Lower lobe of right lung (tissue), 2 donors: ENCODE results near the gene PHKA2. TPM values are rescaled to one million over a fixed set of nuclear protein-coding genes. Genes with fewer than 3 reads are reported as not detected.
"Not testable (repeated sequence)": the region's sequence is repeated elsewhere in the genome, so short reads cannot be mapped to it uniquely, and the experiment has no call there.

Experiments
- ATAC-seq, 2 donors: fragments of 200-7000 bp; cut with Tn5 transposase; one replicate each; pipeline ENCODE4 v1.9.1; 2020 to 2022; ENCODE audit warnings: mild to moderate bottlenecking in 2 of 2, moderate library complexity in 2 of 2
- DNase-seq: peaks from one replicate; pipeline ENCODE4 v3.0.0-alpha.2; 2020
- H3K27ac ChIP-seq: fragments of 200-600 bp; one replicate; pipeline ENCODE4 v1.8.0; 2022
- H3K27me3 ChIP-seq: fragments of 200-600 bp; one replicate; pipeline ENCODE4 v1.8.0; 2022; ENCODE audit warnings: low read depth
- H3K36me3 ChIP-seq: fragments of 200-600 bp; one replicate; pipeline ENCODE4 v1.8.0; 2022; ENCODE audit warnings: mild to moderate bottlenecking
- H3K4me1 ChIP-seq: fragments of 200-600 bp; one replicate; pipeline ENCODE4 v1.8.0; 2022
- H3K4me3 ChIP-seq: fragments of 200-600 bp; one replicate; pipeline ENCODE4 v1.8.0; 2022; ENCODE audit warnings: mild to moderate bottlenecking
- H3K9me3 ChIP-seq: fragments of 200-600 bp; one replicate; pipeline ENCODE4 v1.8.0; 2022
- intact Hi-C: fragments of 100-400 bp; cut with DNase I; formaldehyde crosslinking; loops from one replicate; pipeline ENCODE4 v1.11.0; 2022
- total RNA-seq: library from RNA; stranded (reverse); fragmentation: NEBNext Ultra II Directional; extraction: Animal tissue kit (Norgen Biotek cat#: 25700); gene quantifications from one replicate; pipeline ENCODE4 v1.2.1, GENCODE V29; 2021
- TF ChIP-seq, protein P1 (sequence below): fragments of 200-600 bp; IDR thresholded peaks from one replicate; pipeline ENCODE4 v1.8.0; 2022; ENCODE audit warnings: antibody characterized with exemption, mild to moderate bottlenecking
- donor health status: DM: no; HTN: yes; CAD: no; lungs with severe emphysema.

PHKA2 gene
- total RNA-seq, 1 donor from 2014 or later = 27.5 TPM

DNA sequence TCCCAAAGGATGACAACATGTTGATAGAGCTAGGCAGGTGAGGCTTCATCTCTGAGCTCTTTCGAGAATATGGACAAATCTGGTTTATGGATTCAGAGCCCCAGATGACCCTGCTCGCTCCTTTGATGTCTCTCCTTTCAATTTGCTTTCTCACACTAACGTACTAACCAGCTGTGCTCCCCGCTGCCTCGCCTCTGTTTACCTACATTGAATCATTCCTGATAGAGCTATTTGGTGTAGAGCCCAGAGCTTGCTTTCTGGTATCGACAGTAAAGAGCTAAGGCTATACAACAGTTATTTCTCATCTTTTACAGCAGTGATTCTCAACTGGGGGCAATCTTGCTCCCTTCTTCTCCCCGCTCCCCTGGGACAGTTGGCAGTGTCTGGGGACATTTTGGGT, 8.9 kb upstream of the PHKA2 start:
- ATAC-seq (peak in 1 of 2 donors; percentile 21), DNase-seq (no peak)
- H3K36me3 ChIP-seq = peaks cover 5% of the 10 kb centered on the region
- H3K27me3 ChIP-seq = no peaks in the 10 kb centered on the region
- no peak overlapping the region for H3K4me3 ChIP-seq
- H3K9me3 ChIP-seq = no peaks in the 10 kb centered on the region
- TF ChIP-seq, protein P1, sequence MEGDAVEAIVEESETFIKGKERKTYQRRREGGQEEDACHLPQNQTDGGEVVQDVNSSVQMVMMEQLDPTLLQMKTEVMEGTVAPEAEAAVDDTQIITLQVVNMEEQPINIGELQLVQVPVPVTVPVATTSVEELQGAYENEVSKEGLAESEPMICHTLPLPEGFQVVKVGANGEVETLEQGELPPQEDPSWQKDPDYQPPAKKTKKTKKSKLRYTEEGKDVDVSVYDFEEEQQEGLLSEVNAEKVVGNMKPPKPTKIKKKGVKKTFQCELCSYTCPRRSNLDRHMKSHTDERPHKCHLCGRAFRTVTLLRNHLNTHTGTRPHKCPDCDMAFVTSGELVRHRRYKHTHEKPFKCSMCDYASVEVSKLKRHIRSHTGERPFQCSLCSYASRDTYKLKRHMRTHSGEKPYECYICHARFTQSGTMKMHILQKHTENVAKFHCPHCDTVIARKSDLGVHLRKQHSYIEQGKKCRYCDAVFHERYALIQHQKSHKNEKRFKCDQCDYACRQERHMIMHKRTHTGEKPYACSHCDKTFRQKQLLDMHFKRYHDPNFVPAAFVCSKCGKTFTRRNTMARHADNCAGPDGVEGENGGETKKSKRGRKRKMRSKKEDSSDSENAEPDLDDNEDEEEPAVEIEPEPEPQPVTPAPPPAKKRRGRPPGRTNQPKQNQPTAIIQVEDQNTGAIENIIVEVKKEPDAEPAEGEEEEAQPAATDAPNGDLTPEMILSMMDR = no peak
- intact Hi-C loops = no loop called here
- H3K4me1 ChIP-seq = no peaks in the 10 kb centered on the region
- no peak overlapping the region for H3K27ac ChIP-seq

- DNase-seq (no peak), ATAC-seq (no peak)
- H3K4me1 ChIP-seq = peaks cover 16% of the 10 kb centered on the region
- H3K27ac ChIP-seq = peak overlapping the region; percentile 89
- peaks cover 5% of the 10 kb centered on the region for H3K36me3 ChIP-seq
- intact Hi-C loops = no loop called here
- no peaks in the 10 kb centered on the region for H3K9me3 ChIP-seq
- H3K4me3 ChIP-seq = peak overlapping the region; percentile 73
- TF ChIP-seq, protein P1 = no peak
- H3K27me3 ChIP-seq = no peaks in the 10 kb centered on the region
Measured at GRCh38 chrX:18985186-18985435, 1.2 kb upstream of the PHKA2 start.

DNA sequence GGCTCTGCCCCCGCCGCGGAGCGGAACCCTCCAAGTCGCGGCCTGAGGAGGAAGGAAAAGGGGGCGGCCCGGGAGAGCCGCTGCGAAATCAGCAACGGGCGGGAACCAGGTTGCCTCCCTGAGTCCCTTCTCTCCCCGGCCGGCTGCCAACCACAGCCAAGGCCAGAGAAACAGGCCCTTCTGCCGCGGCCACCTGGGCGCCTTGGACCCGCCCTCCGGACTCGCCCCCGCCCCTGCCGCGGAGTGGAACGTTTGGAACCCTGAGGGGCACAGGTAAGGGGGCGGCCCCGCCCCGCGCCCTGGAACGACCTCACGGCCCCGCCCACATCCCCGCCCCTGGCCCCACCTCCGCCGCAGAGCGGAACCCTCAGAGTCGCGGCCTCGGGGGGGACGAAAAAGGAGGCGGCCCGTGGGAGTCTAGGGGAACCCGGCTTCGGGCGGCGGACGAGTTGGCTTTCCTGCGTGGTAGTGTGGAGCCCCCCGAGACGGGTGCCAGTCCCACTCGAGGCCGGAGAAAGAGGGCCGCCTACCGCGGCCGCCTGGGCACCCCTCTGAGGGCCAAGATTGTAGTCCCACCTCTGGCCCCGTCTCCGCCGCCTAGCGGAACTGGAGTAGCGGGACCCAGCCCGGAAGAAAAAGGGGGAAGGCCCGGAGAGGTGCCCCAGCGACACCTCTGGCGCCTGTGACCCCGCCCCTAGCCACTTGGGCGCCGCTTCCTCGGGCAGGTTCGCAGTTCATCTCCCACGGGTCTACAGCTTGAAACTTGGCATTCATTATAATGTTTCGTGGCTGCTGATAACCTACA, 669 bp upstream of the PHKA2 start:
- Histone ChIP-seq H3K36me3 (no peaks in the 10 kb centered on the region), H3K27me3 (no peaks in the 10 kb centered on the region), H3K4me1 (peaks cover 16% of the 10 kb centered on the region), H3K27ac (peak overlapping the region; percentile 89), H3K4me3 (peak overlapping the region; percentile 73), H3K9me3 (no peaks in the 10 kb centered on the region)
- intact Hi-C loops = no loop called here
- ATAC-seq (peak; percentile 98), DNase-seq (peak; percentile 88)
- TF ChIP-seq, protein P1 = peak; percentile 44

DNA sequence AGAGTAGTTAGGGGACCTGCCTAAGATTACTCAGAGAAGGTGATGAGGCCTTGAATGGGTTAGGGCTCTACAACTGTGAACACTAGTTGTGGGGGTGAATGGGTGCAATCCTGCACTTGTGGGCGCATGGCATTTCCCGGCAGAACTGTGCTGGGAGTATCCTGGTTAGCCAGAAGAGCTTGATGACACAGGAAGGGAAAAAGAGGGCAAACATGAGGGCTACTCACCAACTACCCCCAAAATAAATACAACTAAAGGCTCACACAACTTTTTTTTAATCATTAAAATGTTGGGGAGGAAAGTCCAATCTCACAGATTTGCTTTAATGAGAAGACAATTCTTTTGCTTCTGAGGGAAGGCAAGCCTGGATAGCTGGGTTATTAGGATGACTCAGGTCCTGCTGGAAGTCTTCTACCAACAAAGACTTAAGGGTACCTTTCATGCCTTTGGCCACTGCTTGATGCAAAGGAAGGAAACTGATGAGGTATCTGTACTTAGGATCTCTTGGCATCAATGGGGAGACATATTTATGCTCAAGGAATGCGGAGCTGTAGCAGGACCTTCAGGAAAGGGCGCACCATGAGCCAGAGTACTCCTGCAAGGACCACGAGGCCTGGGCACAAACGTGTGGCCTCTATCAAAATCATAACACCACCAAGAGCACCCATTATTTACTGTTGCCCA, 2.6 kb downstream of the PHKA2 start:
- TF ChIP-seq, protein P1 = no peak
- no peak for ATAC-seq
- intact Hi-C loops = no loop called here
- no peak for DNase-seq
- Histone ChIP-seq H3K9me3 (no peaks in the 10 kb centered on the region), H3K4me3 (no peak overlapping the region), H3K36me3 (no peaks in the 10 kb centered on the region), H3K27me3 (no peaks in the 10 kb centered on the region), H3K4me1 (peaks cover 16% of the 10 kb centered on the region), H3K27ac (no peak overlapping the region)

DNA sequence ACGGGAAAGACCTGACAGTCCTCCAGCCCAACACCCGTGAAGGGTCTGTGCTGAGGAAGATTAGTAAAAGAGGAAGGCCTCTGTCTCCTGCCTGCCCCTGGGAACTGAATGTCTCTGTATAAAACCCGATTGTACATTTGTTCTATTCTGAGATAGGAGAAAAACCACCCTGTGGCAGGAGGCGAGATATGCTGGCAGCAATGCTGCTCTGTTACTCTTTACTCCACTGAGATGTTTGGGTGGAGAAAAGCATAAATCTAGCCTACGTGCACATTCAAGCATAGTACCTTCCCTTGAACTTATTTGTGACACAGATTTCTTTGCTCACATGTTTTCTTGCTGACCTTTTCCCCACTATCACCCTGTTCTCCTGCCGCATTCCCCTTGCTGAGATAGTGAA, 3.7 kb downstream of the PHKA2 start:
- H3K27me3 ChIP-seq, H3K27ac ChIP-seq, H3K4me3 ChIP-seq, H3K9me3 ChIP-seq, ATAC-seq, H3K36me3 ChIP-seq, DNase-seq, intact Hi-C loops, H3K4me1 ChIP-seq: not testable (repeated sequence)

- ATAC-seq = no peak
- intact Hi-C loops = no loop called here
- TF ChIP-seq, protein P1 = no peak
Measured at GRCh38 chrX:18974993-18975392, 8.9 kb downstream of the PHKA2 start.

More at GRCh38 chrX:18974993-18975392, 8.9 kb downstream of the PHKA2 start:
- Histone ChIP-seq H3K36me3 (no peaks in the 10 kb centered on the region), H3K4me3 (no peak overlapping the region), H3K4me1 (no peaks in the 10 kb centered on the region), H3K27me3 (no peaks in the 10 kb centered on the region), H3K27ac (no peak overlapping the region), H3K9me3 (no peaks in the 10 kb centered on the region)
- no peak for DNase-seq
